Gastrocnemius medialis (tissue), 4 donors: ENCODE results near the gene PAQR8. TPM values are rescaled to one million over a fixed set of nuclear protein-coding genes. Genes with fewer than 3 reads are reported as not detected.

Experiments
- ATAC-seq, 2 donors: fragments of 150-250 bp; one replicate each; pipeline ENCODE4 v1.9.1; 2016
- DNase-seq, 2 donors: peaks; one replicate each; pipeline ENCODE4 v3.0.0-alpha.2; 2019
- H3K27ac ChIP-seq, 4 donors: fragments of 200-600 bp; sonication (generic); 1 replicate in 1 of 4; 2 replicates in 3 of 4; pipeline ENCODE4 v1.5.1; 2016 to 2018; ENCODE audit warnings: mild to moderate bottlenecking in 2 of 4, moderate library complexity in 1 of 4
- H3K27me3 ChIP-seq, 3 donors: fragments of 200-600 bp; sonication (generic) in 2 of 3; 1 replicate in 1 of 3; 2 replicates in 2 of 3; pipeline versions ENCODE4 v1.5.1 to v1.6.0; 2016 to 2019; ENCODE audit warnings: mild to moderate bottlenecking in 1 of 3, moderate library complexity in 1 of 3
- H3K36me3 ChIP-seq, 2 donors: fragments of 200-600 bp; sonication (generic) in 1 of 2; one replicate each; pipeline ENCODE4 v1.5.1; 2017 to 2018
- H3K4me1 ChIP-seq, 2 donors: fragments of 200-600 bp; sonication (generic) in 1 of 2; one replicate each; pipeline ENCODE4 v1.5.1; 2016 to 2017; ENCODE audit warnings: mild to moderate bottlenecking in 2 of 2
- H3K4me3 ChIP-seq, 4 donors: fragments of 200-600 bp; sonication (generic) in 3 of 4; 1 replicate in 1 of 4; 2 replicates in 3 of 4; pipeline ENCODE4 v1.5.1; 2016 to 2019; ENCODE audit warnings: mild to moderate bottlenecking in 2 of 4
- H3K9me3 ChIP-seq, 3 donors: fragments of 200-600 bp; sonication (generic) in 2 of 3; 1 replicate in 1 of 3; 2 replicates in 2 of 3; pipeline ENCODE4 v1.5.1; 2016 to 2019
- CTCF ChIP-seq, 5 experiments: fragments of 450-650 bp in 3 of 5; fragments of 200-600 bp in 2 of 5; sonication (generic) in 2 of 5; IDR thresholded peaks in 4 of 5; conservative IDR thresholded peaks in 1 of 5; 1 replicate in 4 of 5; 2 replicates in 1 of 5; pipeline ENCODE4 v1.5.1; 2016 to 2019; ENCODE audit warnings: antibody characterized with exemption in 5 of 5, mild to moderate bottlenecking in 3 of 5, moderate library complexity in 3 of 5
- POLR2A ChIP-seq, 2 donors: fragments of 450-650 bp; IDR thresholded peaks; one replicate each; pipeline ENCODE4 v1.6.1; 2017; ENCODE audit warnings: antibody characterized with exemption in 2 of 2, mild to moderate bottlenecking in 2 of 2, moderate library complexity in 2 of 2
- in situ Hi-C, 4 donors: fragments of 200-750 bp; cut with MboI; loops; one replicate each; pipeline versions ENCODE4 v1.15.0 to v1.8.0; 2017; ENCODE audit warnings: low sequenced_read_pairs in 4 of 4
- intact Hi-C: fragments of 100-400 bp; cut with DNase I; formaldehyde crosslinking; loops from one replicate; pipeline ENCODE4 v1.15.1; 2023; ENCODE audit warnings: low total_unique reads
- total RNA-seq, 4 donors: library from RNA; depleted of rRNA; stranded (reverse); fragments of >200 nt; gene quantifications; one replicate each; pipeline versions ENCODE4 v1.1.0 to v1.2.3, GENCODE V29; 2016

The PAQR8 gene
- total RNA-seq, 4 donors from 2014 or later = 0.39 to 1.1 (median 0.72) TPM

- DNase-seq (no peak), ATAC-seq (peak in 1 of 2 donors; percentile 21)
- Histone ChIP-seq H3K27ac (no peak overlapping the region), H3K36me3 (no peaks in the 10 kb centered on the region), H3K27me3 (no peaks in the 10 kb centered on the region), H3K4me1 (no peaks in the 10 kb centered on the region), H3K9me3 (no peaks in the 10 kb centered on the region), H3K4me3 (no peak overlapping the region)
- intact Hi-C loops = no loop called here
- in situ Hi-C loops = no loop called here
- TF ChIP-seq POLR2A (IDR thresholded peaks at IDR 0.05) = no peak
- TF ChIP-seq CTCF (IDR thresholded peaks at IDR 0.05 in 4 of 5, conservative IDR thresholded peaks at IDR 0.05 in 1 of 5) = no peak
Measured at GRCh38 chr6:52352239-52353018, 9.5 kb upstream of the PAQR8 start.

- H3K9me3 ChIP-seq = no peaks in the 10 kb centered on the region
- no peaks in the 10 kb centered on the region for H3K4me1 ChIP-seq
- in situ Hi-C loops = no loop called here
- no peaks in the 10 kb centered on the region for H3K27me3 ChIP-seq
- H3K4me3 ChIP-seq = no peak overlapping the region
- H3K27ac ChIP-seq = no peak overlapping the region
- no peak for ATAC-seq
- intact Hi-C loops = no loop called here
- DNase-seq = no peak
- no peaks in the 10 kb centered on the region for H3K36me3 ChIP-seq
- TF ChIP-seq CTCF (IDR thresholded peaks at IDR 0.05 in 4 of 5, conservative IDR thresholded peaks at IDR 0.05 in 1 of 5) (no peak), POLR2A (IDR thresholded peaks at IDR 0.05) (no peak)
Measured at GRCh38 chr6:52356017-52356416, 5.9 kb upstream of the PAQR8 start.

- Histone ChIP-seq H3K36me3 (no peaks in the 10 kb centered on the region), H3K27ac (no peak overlapping the region), H3K27me3 (peaks cover 10 to 16% (median 16%) of the 10 kb centered on the region in 3 donors), H3K4me1 (no peaks in the 10 kb centered on the region), H3K4me3 (no peak overlapping the region), H3K9me3 (no peaks in the 10 kb centered on the region)
- TF ChIP-seq POLR2A (IDR thresholded peaks at IDR 0.05) (no peak), CTCF (IDR thresholded peaks at IDR 0.05 in 4 of 5, conservative IDR thresholded peaks at IDR 0.05 in 1 of 5) (no peak)
- ATAC-seq = no peak
- no peak for DNase-seq
- intact Hi-C loops (no loop called here), in situ Hi-C loops (no loop called here)
Measured at GRCh38 chr6:52359403-52359802, 2.5 kb upstream of the PAQR8 start.

DNA sequence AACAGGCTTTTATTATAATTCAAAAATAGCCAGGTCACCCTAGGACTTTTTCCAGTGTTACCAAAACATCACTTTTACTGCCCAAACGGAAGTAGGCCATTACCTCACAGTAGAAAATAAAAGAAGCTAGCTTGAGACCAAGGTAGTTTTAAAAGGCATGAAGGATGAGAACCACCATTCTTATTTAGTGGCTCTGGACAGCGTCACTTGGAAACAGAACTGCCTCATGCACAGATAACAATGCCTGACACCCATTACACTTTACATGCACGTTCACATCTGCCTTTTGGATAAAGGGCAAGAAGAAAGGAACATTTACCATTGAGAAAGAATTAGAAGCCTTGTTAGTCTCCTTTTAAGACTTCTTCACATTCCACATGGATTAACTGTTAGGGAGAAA lies 1.9 kb upstream of the PAQR8 start:
- Histone ChIP-seq H3K9me3 (no peaks in the 10 kb centered on the region), H3K4me3 (no peak overlapping the region), H3K27ac (no peak overlapping the region), H3K4me1 (no peaks in the 10 kb centered on the region), H3K27me3 (peaks cover 10 to 16% (median 16%) of the 10 kb centered on the region in 3 donors), H3K36me3 (no peaks in the 10 kb centered on the region)
- TF ChIP-seq CTCF (IDR thresholded peaks at IDR 0.05 in 4 of 5, conservative IDR thresholded peaks at IDR 0.05 in 1 of 5) (no peak), POLR2A (IDR thresholded peaks at IDR 0.05) (no peak)
- in situ Hi-C loops (no loop called here), intact Hi-C loops (loop anchor here (5.0 kb wide), 1 partner anchor 73 kb away; no protein-coding TSS in a partner anchor)
- ATAC-seq (no peak), DNase-seq (no peak)
